T-helper 17 cell (primary cell): Measurements from ENCODE around the gene ADAMTS6. TPM values are rescaled to one million over a fixed set of nuclear protein-coding genes. Genes with fewer than 3 reads are reported as not detected.

ENCODE experiments used
- ATAC-seq: fragments of 150-1000 bp; cut with Tn5 transposase; 2 replicates; pipeline ENCODE4 v1.10.0; 2021; ENCODE audit warnings: mild to moderate bottlenecking, moderate library complexity
- DNase-seq, 3 donors: peaks; one replicate each; pipeline versions ENCODE4 v3.0.0 to v3.0.0-alpha.2; 2020 to 2021
- H3K9me3 ChIP-seq: one replicate; pipeline ENCODE4 v1.7.0; 2013; ENCODE audit warnings: low read length, mild to moderate bottlenecking; ENCODE audit not compliant: control insufficient read depth, poor library complexity, severe bottlenecking
- H3K27ac Mint-ChIP-seq: one replicate; pipeline ENCODE4 v1.8.0; 2022; ENCODE audit warnings: mild to moderate bottlenecking, moderate library complexity, mixed read lengths
- H3K27me3 Mint-ChIP-seq: one replicate; pipeline ENCODE4 v1.8.0; 2022; ENCODE audit warnings: mixed read lengths
- H3K36me3 Mint-ChIP-seq: one replicate; pipeline ENCODE4 v1.8.0; 2022; ENCODE audit warnings: low read depth, mixed read lengths
- H3K4me1 Mint-ChIP-seq: one replicate; pipeline ENCODE4 v1.8.0; 2022; ENCODE audit warnings: mild to moderate bottlenecking, mixed read lengths
- H3K4me3 Mint-ChIP-seq: one replicate; pipeline ENCODE4 v1.8.0; 2022; ENCODE audit warnings: mild to moderate bottlenecking, moderate library complexity, mixed read lengths
- total RNA-seq, 4 donors: library from RNA in 2 of 4; stranded (reverse) in 2 of 4; gene quantifications; one replicate each; pipeline ENCODE4 v1.2.3 and lab custom pipeline; 2022 to 2026

Gene ADAMTS6
- total RNA-seq, 2 donors from 2014 or later: 1.4 to 2.4 TPM

DNA sequence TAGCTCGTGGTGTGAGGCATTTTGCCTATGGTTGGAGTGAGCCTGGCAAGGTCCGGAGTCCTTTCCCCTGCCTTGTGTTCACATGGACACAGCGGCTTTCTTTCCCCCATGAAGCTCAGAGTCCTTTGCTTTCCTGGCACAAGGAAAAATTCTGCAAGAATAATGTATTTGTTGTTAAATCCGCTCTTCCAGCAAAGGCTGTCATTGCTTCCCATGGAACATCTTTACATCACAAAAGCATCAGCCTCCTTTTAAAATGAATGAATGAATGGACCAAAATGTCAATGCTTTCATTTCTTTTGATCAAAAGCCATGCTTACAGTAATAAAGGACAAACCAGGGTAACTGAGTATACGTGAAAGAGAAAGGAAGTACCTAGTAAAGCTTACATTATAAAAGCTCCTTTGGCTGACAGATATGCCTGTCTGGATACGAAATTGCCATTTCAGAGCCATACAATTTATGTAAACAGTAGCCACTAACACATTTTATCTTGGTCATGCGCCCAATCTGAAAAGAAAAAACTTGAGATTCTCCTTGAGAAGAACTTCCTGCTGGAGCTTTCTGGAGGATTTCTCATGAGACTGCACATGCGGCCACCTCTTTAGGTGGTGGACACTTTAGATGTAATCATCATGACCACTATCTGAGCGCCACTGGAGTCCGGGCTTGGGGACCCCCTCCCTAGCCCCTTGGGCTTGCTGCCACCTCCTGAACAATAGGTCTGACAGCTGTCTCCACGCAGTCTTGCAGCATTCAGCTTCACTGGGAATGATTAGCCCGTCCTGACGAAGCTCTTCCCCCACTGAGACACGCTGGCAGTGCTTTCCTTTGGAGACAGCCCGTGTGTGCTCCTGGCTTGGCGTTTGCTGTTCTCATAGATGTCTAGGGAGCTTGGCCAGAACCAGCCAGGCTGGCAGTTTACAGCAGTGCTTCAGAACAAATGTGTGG, 355.9 kb downstream of the ADAMTS6 start:
- no peak for DNase-seq
- no peak for ATAC-seq
- Mint-ChIP-seq H3K27ac (peak overlapping the region; percentile 43), H3K27me3 (no peaks in the 10 kb centered on the region), H3K4me3 (no peak overlapping the region), H3K36me3 (no peaks in the 10 kb centered on the region), H3K4me1 (peaks cover 2% of the 10 kb centered on the region)
- H3K9me3 ChIP-seq: no peaks in the 10 kb centered on the region

DNA sequence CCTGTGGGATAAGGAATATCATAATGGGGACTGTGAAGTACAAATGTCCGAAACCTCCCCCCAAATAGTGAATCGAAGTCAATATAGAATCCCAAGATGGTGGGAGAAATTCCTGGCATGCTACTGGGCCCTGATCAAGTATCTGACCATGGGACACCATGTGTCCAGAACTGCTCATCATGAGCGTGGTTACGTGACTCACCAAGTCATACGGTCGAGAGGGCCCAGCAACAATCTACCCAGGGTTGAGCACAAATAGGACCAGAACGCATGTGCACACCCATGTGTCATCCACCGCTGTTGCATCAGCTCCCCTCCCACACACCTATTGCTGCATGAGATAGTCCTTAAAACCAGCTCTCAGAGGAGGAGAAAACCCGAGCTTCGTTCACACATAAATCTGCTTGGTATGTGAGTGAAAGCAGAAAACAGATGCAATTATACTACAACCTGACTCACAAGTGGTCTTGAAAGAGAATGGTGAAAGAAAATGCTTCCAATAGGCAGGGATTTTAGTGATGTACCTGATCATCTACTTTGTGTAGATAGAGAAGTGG, 359.8 kb downstream of the ADAMTS6 start:
- Mint-ChIP-seq H3K4me1 (peaks cover 2% of the 10 kb centered on the region), H3K36me3 (no peaks in the 10 kb centered on the region), H3K4me3 (no peak overlapping the region), H3K27ac (no peak overlapping the region), H3K27me3 (no peaks in the 10 kb centered on the region)
- DNase-seq (no peak), ATAC-seq (no peak)
- peaks cover 3% of the 10 kb centered on the region for H3K9me3 ChIP-seq

GRCh38 chr5:65120371-65120967, 361.3 kb downstream of the ADAMTS6 start:
- ATAC-seq (no peak), DNase-seq (no peak)
- peaks cover 3% of the 10 kb centered on the region for H3K9me3 ChIP-seq

DNA sequence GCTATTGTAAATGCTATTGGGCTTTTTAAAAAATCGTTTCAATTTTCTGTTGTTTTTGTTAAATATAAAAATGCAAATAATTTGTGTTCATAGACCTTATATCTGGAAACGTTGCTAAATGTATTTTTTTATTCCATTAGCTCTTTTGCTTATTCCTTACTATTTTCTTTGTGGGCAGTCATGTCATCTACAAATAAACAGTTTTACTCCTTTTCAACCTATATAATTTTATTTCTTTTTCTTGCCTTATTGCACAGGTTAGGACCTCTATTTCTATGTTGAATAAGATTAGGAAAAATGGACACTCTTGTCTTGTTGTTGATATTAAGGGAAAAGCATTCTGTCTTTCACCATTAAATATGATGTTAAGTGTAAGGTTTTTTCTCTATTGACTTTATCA, 364.2 kb downstream of the ADAMTS6 start:
- peaks cover 3% of the 10 kb centered on the region for H3K9me3 ChIP-seq
- DNase-seq (no peak), ATAC-seq (no peak)
- no peaks in the 10 kb centered on the region for H3K36me3 Mint-ChIP-seq
- H3K27ac Mint-ChIP-seq: no peak overlapping the region
- no peaks in the 10 kb centered on the region for H3K4me1 Mint-ChIP-seq
- H3K27me3 Mint-ChIP-seq: no peaks in the 10 kb centered on the region
- H3K4me3 Mint-ChIP-seq: no peak overlapping the region

More at GRCh38 chr5:65120371-65120967, 361.3 kb downstream of the ADAMTS6 start:
- Mint-ChIP-seq H3K27me3 (no peaks in the 10 kb centered on the region), H3K4me1 (no peaks in the 10 kb centered on the region), H3K27ac (no peak overlapping the region), H3K4me3 (no peak overlapping the region), H3K36me3 (no peaks in the 10 kb centered on the region)

DNA sequence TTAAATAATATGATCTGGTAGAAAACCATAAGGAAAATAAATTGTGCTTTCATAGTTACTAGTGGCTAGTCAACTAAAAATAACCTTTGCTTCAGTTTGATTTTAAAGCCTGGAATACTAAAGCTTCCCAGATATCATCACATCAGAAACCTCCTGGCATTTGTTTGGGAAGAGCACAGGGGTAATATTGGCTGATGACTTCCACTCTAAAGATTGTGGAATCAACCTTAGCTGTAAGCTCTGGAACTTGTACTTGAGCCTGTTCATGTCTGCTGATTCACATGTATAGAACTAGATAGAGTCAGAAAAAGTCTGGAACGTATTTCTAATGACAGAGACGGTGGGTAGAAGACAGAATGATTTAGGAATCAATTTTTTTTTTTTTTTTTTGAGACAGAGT, 367.9 kb downstream of the ADAMTS6 start:
- Mint-ChIP-seq H3K4me1 (no peaks in the 10 kb centered on the region), H3K4me3 (no peak overlapping the region), H3K36me3 (no peaks in the 10 kb centered on the region), H3K27me3 (peaks cover 5% of the 10 kb centered on the region), H3K27ac (no peak overlapping the region)
- ATAC-seq (no peak), DNase-seq (no peak)
- H3K9me3 ChIP-seq: peaks cover 3% of the 10 kb centered on the region

- no peak for DNase-seq
- no peak overlapping the region for H3K27ac Mint-ChIP-seq
- H3K4me3 Mint-ChIP-seq: no peak overlapping the region
- H3K27me3 Mint-ChIP-seq: peaks cover 5% of the 10 kb centered on the region
- H3K9me3 ChIP-seq: peaks cover 1% of the 10 kb centered on the region
- H3K36me3 Mint-ChIP-seq: no peaks in the 10 kb centered on the region
- H3K4me1 Mint-ChIP-seq: no peaks in the 10 kb centered on the region
- no peak for ATAC-seq
These were observed 369.6 kb downstream of the ADAMTS6 start for GRCh38 chr5:65111961-65112658.

DNA sequence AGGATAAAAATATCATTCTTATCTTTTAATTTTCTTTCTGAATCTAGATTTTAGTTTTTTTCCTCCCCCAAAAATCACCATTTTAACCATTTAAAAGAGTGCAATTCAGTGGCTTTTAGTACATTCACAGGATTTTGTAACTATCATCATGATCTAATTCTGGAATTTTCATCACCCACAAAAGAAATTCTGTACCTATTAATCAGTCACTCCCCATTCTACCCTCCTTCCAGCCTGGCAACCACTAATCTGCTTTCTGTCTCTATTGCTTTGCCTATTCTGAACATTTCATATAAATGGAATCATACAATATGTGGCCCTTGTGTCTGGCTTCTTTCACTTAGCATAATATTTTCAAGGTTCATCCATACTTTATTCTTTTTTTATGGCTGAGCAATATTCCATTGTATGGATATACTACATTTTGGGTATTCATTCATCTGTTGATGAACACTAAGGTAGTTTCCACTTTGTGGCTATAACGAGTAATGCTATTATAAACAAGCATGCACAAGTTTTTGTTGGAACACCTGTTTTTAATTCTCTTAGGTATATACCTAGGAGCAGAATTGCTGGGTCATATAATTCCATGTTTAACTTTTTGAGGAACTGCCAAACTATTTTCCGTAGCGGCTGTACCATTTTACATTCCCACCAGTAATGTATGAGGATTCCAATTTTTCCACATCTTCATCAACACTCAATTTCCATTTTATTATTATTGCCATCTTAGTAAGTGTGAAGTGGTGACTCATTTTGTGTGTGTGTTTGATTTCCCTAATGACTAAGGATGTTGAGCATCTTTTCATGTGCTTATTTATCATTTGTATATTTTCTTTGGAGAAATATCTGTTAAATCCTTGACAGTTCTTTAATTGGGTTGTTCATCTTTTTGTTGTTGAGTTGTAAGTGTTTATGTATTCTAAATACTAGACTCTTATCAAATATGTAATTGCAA, 372.7 kb downstream of the ADAMTS6 start:
- H3K9me3 ChIP-seq: no peaks in the 10 kb centered on the region
- peaks cover 16% of the 10 kb centered on the region for H3K4me1 Mint-ChIP-seq
- ATAC-seq: no peak
- no peak for DNase-seq
- H3K27ac Mint-ChIP-seq: no peak overlapping the region
- no peak overlapping the region for H3K4me3 Mint-ChIP-seq
- peaks cover 5% of the 10 kb centered on the region for H3K27me3 Mint-ChIP-seq
- no peaks in the 10 kb centered on the region for H3K36me3 Mint-ChIP-seq

GRCh38 chr5:65105301-65105700, 376.4 kb downstream of the ADAMTS6 start:
- Mint-ChIP-seq H3K4me1 (peaks cover 29% of the 10 kb centered on the region), H3K27ac (peak overlapping the region; percentile 99), H3K36me3 (no peaks in the 10 kb centered on the region), H3K27me3 (peaks cover 2% of the 10 kb centered on the region), H3K4me3 (no peak overlapping the region)
- DNase-seq (no peak), ATAC-seq (no peak)
- no peaks in the 10 kb centered on the region for H3K9me3 ChIP-seq

DNA sequence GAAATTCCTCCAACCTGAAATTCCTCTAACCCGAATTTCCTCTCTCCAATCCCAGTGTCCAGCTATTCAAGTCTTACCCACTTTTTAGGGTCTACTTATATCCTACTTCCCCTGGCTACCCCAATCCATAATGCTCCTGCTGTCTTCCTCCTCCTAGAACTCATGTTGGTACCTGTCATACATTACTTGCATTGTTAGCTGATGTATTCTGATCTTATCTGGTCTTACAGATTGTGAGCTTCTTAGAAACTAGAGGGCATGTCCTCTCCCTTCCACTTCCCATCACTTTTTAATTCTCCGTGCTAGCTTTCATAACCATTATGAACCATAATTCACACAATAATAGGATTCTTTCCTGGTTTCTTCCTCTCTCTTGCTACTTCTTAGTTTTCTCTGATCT, 376.9 kb downstream of the ADAMTS6 start:
- H3K4me1 Mint-ChIP-seq: peaks cover 29% of the 10 kb centered on the region
- H3K4me3 Mint-ChIP-seq: no peak overlapping the region
- H3K27ac Mint-ChIP-seq: peak overlapping the region; percentile 99
- ATAC-seq (no peak), DNase-seq (no peak)
- H3K27me3 Mint-ChIP-seq: no peaks in the 10 kb centered on the region
- H3K36me3 Mint-ChIP-seq: no peaks in the 10 kb centered on the region
- no peaks in the 10 kb centered on the region for H3K9me3 ChIP-seq

- no peak for DNase-seq
- Mint-ChIP-seq H3K27ac (peak overlapping the region; percentile 99), H3K27me3 (no peaks in the 10 kb centered on the region), H3K4me1 (peaks cover 29% of the 10 kb centered on the region), H3K4me3 (peak overlapping the region; percentile 88), H3K36me3 (no peaks in the 10 kb centered on the region)
- no peak for ATAC-seq
- no peaks in the 10 kb centered on the region for H3K9me3 ChIP-seq
These were observed 377.8 kb downstream of the ADAMTS6 start for GRCh38 chr5:65103756-65104440.

DNA sequence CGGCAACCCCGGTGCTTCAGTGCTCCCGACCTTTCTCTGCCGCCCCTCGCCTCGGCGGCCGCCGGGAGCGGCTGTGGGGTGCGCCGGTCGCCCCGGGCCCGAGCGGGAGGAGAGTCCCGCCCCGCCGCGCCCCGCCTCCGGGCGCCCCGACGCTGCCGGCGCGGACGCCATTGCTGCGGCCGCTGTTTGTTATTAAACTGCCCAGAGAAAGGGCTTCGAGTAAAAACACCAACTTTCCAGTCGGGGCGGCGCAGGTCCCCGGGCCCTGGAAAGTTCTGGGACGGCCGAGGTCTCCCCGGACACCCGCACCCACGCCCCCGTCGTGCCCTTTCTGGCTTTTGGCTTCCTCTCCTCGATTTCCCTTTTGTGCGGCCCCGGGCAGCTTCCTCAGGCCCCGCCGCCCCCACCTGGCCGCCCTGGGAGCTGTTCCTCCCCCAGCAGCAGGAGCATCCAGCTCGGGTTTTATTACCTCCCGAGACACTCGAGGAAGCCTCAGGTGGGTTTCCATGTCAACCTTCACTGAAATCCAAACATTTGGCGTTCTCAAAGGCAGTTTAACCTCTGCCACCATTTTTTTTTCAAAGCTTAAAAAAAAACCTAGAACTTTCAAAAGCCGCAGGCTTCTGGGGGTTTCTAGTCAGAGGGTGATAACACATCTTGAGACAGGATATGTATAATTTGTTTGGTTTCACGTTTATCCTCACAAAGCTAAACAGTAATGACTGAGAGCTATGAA, 378.6 kb downstream of the ADAMTS6 start:
- Mint-ChIP-seq H3K27me3 (no peaks in the 10 kb centered on the region), H3K27ac (peak overlapping the region; percentile 99), H3K4me1 (peaks cover 29% of the 10 kb centered on the region), H3K36me3 (no peaks in the 10 kb centered on the region), H3K4me3 (peak overlapping the region; percentile 88)
- DNase-seq: peak; percentile 28 to 39 (median 32)
- ATAC-seq: peak; percentile 80
- no peaks in the 10 kb centered on the region for H3K9me3 ChIP-seq
